Mesothelial cell of epicardium (in vitro differentiated cells): ENCODE results near the gene TATDN3. TPM values are rescaled to one million over a fixed set of nuclear protein-coding genes. Genes with fewer than 3 reads are reported as not detected.
A peak's percentile ranks its signal among the peaks of the same experiment; 100 is the strongest.
"Not testable (repeated sequence)": the region's sequence is repeated elsewhere in the genome, so short reads cannot be mapped to it uniquely, and the experiment has no call there.

Source experiments
- DNase-seq, 2 experiments: peaks; one replicate each; pipeline ENCODE4 v3.0.0; 2021; ENCODE audit warnings: low spot score in 2 of 2; ENCODE audit not compliant: unreplicated experiment in 2 of 2
- H3K27ac Mint-ChIP-seq: 2 replicates; pipeline ENCODE4 v1.8.0; 2021; ENCODE audit warnings: mixed read lengths
- H3K27me3 Mint-ChIP-seq: 2 replicates; pipeline ENCODE4 v1.8.0; 2021; ENCODE audit warnings: low read depth, mixed read lengths
- H3K36me3 Mint-ChIP-seq: 2 replicates; pipeline ENCODE4 v1.8.0; 2021; ENCODE audit warnings: mixed read lengths
- H3K4me1 Mint-ChIP-seq: 2 replicates; pipeline ENCODE4 v1.8.0; 2021; ENCODE audit warnings: mixed read lengths
- H3K4me3 Mint-ChIP-seq: 2 replicates; pipeline ENCODE4 v1.8.0; 2021; ENCODE audit warnings: mild to moderate bottlenecking, moderate library complexity, mixed read lengths
- H3K9me3 Mint-ChIP-seq: 2 replicates; pipeline ENCODE4 v1.8.0; 2021; ENCODE audit warnings: mixed read lengths
- CTCF ChIP-seq: fragments of 200-600 bp; sonication (generic); IDR thresholded peaks from one replicate; pipeline ENCODE4 v1.5.0; 2021; ENCODE audit warnings: antibody characterized with exemption; ENCODE audit not compliant: unreplicated experiment
- total RNA-seq: library from RNA; stranded (reverse); gene quantifications from 3 replicates; pipeline ENCODE4 v1.2.1, GENCODE V29; 2021

TATDN3 gene
- total RNA-seq, 1 donor from 2014 or later, result 11.3 TPM

GRCh38 chr1:212857992-212858460, 66.3 kb downstream of the TATDN3 start, which contains the start of gene FLVCR1:
TSS of gene FLVCR1 (plus strand) at chr1:212858275. CDS start at chr1:212858453, 178 bp downstream.
- no peak within 1 kb of the TSS for H3K4me3 Mint-ChIP-seq
- peaks cover 5% of the 10 kb centered on the region for H3K36me3 Mint-ChIP-seq
- peak within 1 kb of the TSS; percentile 99 for H3K27ac Mint-ChIP-seq
- TF ChIP-seq CTCF, result no peak
- no peaks in the 10 kb centered on the region for H3K27me3 Mint-ChIP-seq
- H3K9me3 Mint-ChIP-seq, result no peaks in the 10 kb centered on the region
- peak; percentile 97 to 98 for DNase-seq
- H3K4me1 Mint-ChIP-seq, result peaks cover 12% of the 10 kb centered on the region

DNA sequence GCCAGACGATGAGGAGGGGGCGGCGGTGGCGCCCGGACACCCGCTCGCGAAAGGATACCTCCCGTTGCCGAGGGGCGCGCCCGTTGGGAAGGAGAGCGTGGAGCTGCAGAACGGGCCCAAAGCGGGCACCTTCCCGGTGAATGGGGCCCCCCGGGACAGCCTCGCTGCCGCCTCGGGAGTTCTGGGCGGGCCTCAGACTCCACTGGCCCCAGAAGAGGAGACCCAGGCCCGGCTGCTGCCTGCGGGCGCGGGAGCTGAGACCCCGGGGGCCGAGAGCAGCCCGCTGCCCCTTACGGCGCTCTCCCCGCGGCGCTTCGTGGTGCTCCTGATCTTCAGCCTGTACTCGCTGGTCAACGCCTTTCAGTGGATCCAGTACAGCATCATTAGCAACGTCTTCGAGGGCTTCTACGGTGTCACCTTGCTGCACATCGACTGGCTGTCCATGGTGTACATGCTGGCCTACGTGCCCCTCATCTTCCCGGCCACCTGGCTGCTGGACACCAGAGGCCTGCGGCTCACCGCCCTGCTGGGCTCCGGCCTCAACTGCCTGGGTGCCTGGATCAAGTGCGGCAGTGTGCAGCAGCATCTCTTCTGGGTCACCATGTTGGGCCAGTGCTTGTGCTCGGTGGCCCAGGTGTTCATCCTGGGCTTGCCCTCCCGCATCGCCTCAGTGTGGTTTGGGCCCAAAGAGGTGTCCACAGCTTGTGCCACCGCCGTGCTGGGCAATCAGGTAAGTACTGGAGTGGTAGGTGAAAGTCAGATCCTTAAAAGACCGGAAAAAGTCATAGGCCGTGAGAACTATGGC, 67.0 kb downstream of the TATDN3 start:
- DNase-seq, result no peak

DNA sequence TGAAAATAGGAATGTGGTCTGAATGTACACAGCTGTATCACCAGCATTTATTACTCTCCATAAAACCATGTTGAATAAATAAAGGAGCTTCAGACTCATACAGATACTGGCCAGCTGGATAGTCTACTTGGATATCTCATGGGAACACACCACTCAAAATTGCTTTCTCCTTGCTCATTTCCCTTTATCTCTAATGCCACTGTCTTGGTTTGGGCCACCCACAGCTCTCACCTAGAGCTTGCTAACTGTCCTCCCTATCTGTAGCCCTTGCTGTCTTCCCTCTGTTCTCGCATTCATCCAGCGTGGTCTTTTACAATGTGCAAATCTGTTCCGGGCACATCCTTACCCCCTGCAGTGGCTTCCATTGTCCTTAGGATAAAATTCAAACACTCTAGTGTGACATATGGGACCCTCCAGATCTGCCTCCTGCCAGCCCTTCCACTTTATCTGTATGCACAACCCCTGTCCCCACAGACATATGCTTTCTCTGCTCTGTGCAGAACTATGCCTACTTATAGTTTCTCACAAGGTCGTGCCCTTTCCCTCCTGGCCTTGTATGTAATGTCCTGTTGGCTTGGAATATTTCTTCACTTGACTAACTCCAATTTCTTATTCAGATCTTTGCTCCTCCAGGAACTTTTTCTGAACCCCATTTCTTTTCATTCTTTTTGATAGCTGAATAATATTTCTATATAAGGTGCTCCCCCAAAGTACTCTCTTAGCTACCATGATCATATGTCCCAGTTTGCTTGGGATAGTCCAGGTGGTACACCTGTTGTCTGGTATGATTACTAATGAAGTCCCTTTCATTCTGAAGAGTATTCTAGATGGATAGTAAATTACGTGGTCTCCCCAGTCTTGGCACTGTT, 69.3 kb downstream of the TATDN3 start:
- no peak overlapping the region for H3K27ac Mint-ChIP-seq

More for the DNA sequence above, 67.0 kb downstream of the TATDN3 start:
- no peaks in the 10 kb centered on the region for H3K27me3 Mint-ChIP-seq
- H3K4me3 Mint-ChIP-seq, result no peak overlapping the region
- no peak for TF ChIP-seq CTCF
- peaks cover 5% of the 10 kb centered on the region for H3K36me3 Mint-ChIP-seq
- H3K27ac Mint-ChIP-seq, result peak overlapping the region; percentile 99
- peaks cover 12% of the 10 kb centered on the region for H3K4me1 Mint-ChIP-seq
- no peaks in the 10 kb centered on the region for H3K9me3 Mint-ChIP-seq

GRCh38 chr1:212862111-212862690, 70.5 kb downstream of the TATDN3 start:
- no peak for DNase-seq
- Mint-ChIP-seq H3K4me3 (no peak overlapping the region), H3K4me1 (peaks cover 12% of the 10 kb centered on the region), H3K9me3 (no peaks in the 10 kb centered on the region), H3K36me3 (peaks cover 15% of the 10 kb centered on the region), H3K27me3 (no peaks in the 10 kb centered on the region), H3K27ac (no peak overlapping the region)
- no peak for TF ChIP-seq CTCF

More for the DNA sequence above, 69.3 kb downstream of the TATDN3 start:
- Mint-ChIP-seq H3K27me3 (no peaks in the 10 kb centered on the region), H3K4me1 (peaks cover 12% of the 10 kb centered on the region), H3K36me3 (peaks cover 6% of the 10 kb centered on the region), H3K9me3 (no peaks in the 10 kb centered on the region), H3K4me3 (no peak overlapping the region)
- DNase-seq, result no peak
- no peak for TF ChIP-seq CTCF

DNA sequence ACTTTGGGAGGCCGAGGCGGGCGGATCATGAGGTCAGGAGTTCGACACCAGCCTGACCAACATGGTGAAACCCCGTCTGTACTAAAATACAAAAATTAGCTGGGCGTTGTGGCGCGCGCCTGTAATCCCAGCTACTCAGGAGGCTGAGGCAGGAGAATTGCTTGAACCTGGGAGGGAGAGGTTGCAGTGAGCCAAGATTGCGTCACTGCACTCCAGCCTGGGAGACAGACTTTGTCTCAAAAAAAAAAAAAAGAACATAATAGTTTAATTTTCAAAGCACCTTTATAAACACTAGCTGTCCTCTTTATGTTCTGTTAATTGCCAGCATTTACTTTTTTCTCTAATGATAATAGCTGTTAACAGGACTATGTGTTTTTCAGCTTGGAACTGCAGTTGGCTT, 71.7 kb downstream of the TATDN3 start:
- not testable (repeated sequence) for H3K27me3 Mint-ChIP-seq, H3K9me3 Mint-ChIP-seq, H3K27ac Mint-ChIP-seq, H3K4me3 Mint-ChIP-seq, H3K4me1 Mint-ChIP-seq, DNase-seq
- peaks cover 16% of the 10 kb centered on the region for H3K36me3 Mint-ChIP-seq
